ENCODE data around the gene CKS1B.

- TF ChIP-seq CTCF (IDR thresholded peaks at IDR 0.05), result no peak
- no peak for TF ChIP-seq ELF4 (CRISPR knock-in tag; IDR thresholded peaks at IDR 0.05; ENCODE audit: low read depth)
- TF ChIP-seq ATF1 (CRISPR knock-in tag; IDR thresholded peaks at IDR 0.05), result no peak
- TF ChIP-seq MAX (CRISPR knock-in tag; IDR thresholded peaks at IDR 0.05), result no peak
- no peak for TF ChIP-seq FOXK1 (CRISPR knock-in tag; IDR thresholded peaks at IDR 0.05)
- TF ChIP-seq USF2 (CRISPR knock-in tag; IDR thresholded peaks at IDR 0.05), result no peak
These were observed 33.8 kb upstream of the CKS1B start for GRCh38 chr1:154940651-154941194.
